CD4-positive, alpha-beta T cell (primary cell): ENCODE data around the gene APC2. TPM values are rescaled to one million over a fixed set of nuclear protein-coding genes. Genes with fewer than 3 reads are reported as not detected.

Experiments used
- ATAC-seq: fragments of 200-7000 bp; cut with Tn5 transposase; one replicate; pipeline ENCODE4 v1.10.0; 2022; ENCODE audit warnings: mild to moderate bottlenecking; ENCODE audit not compliant: poor library complexity
- CTCF ChIA-PET: fragments of 350-600 bp; sonication (Branson Sonifier 250); formaldehyde crosslinking; loops from one replicate; lab custom pipeline; 2021; ENCODE audit warnings: antibody characterized with exemption, inconsistent platforms; lab: Charles Lee
- POLR2A ChIA-PET: fragments of 350-600 bp; sonication (Branson Sonifier 250); formaldehyde crosslinking; loops from one replicate; lab custom pipeline; 2021; ENCODE audit warnings: antibody characterized with exemption, inconsistent platforms; lab: Charles Lee
- DNase-seq, 14 experiments: peaks; one replicate each; pipeline ENCODE4 v3.0.0-alpha.2; 2013 to 2020; ENCODE audit warnings: mixed read lengths in 2 of 14
- H3K27ac ChIP-seq, 2 donors: one replicate each; pipeline versions ENCODE4 v1.5.1 to v1.7.0; 2013; ENCODE audit warnings: low read length in 2 of 2, low read depth in 1 of 2, mild to moderate bottlenecking in 1 of 2
- H3K27me3 ChIP-seq, 2 experiments: 1 replicate in 1 of 2; 2 replicates in 1 of 2; pipeline versions ENCODE4 v1.6.1 to v1.7.0; 2013; ENCODE audit warnings: low read length in 2 of 2, control low read depth in 1 of 2, mild to moderate bottlenecking in 1 of 2, moderate library complexity in 1 of 2; ENCODE audit not compliant: insufficient read depth in 2 of 2, control insufficient read depth in 1 of 2
- H3K36me3 ChIP-seq: one replicate; pipeline ENCODE4 v1.6.1; 2013; ENCODE audit warnings: low read length, control low read depth; ENCODE audit not compliant: insufficient read depth
- H3K4me1 ChIP-seq: one replicate; pipeline ENCODE4 v1.6.1; 2013; ENCODE audit warnings: low read length, control low read depth; ENCODE audit not compliant: insufficient read depth
- H3K4me3 ChIP-seq: one replicate; pipeline ENCODE4 v1.5.1; 2013; ENCODE audit warnings: mild to moderate bottlenecking, low read length, moderate library complexity
- H3K9me3 ChIP-seq, 2 experiments: 1 replicate in 1 of 2; 2 replicates in 1 of 2; pipeline versions ENCODE4 v1.6.1 to v1.7.0; 2013; ENCODE audit warnings: low read length in 2 of 2, mild to moderate bottlenecking in 2 of 2, control low read depth in 1 of 2, moderate library complexity in 1 of 2; ENCODE audit not compliant: control insufficient read depth in 1 of 2, insufficient read depth in 1 of 2
- H3K27ac Mint-ChIP-seq: one replicate; pipeline ENCODE4 v1.8.0; 2020; ENCODE audit warnings: mixed read lengths
- H3K27me3 Mint-ChIP-seq: one replicate; pipeline ENCODE4 v1.8.0; 2021; ENCODE audit warnings: mixed read lengths
- H3K36me3 Mint-ChIP-seq: one replicate; pipeline ENCODE4 v1.8.0; 2021; ENCODE audit warnings: low read depth, mixed read lengths
- H3K4me1 Mint-ChIP-seq: one replicate; pipeline ENCODE4 v1.8.0; 2021; ENCODE audit warnings: low read depth, mixed read lengths
- H3K4me3 Mint-ChIP-seq: one replicate; pipeline ENCODE4 v1.8.0; 2020; ENCODE audit warnings: mild to moderate bottlenecking, mixed read lengths
- H3K9me3 Mint-ChIP-seq: one replicate; pipeline ENCODE4 v1.8.0; 2020; ENCODE audit warnings: mixed read lengths
- intact Hi-C, 2 experiments: fragments of 100-400 bp; cut with DNase I in 1 of 2; cut with micrococcal nuclease in 1 of 2; formaldehyde crosslinking; loops; one replicate each; pipeline versions ENCODE4 v1.15.1 to v1.9.0; 2023 to 2025; cut with DNase I, micrococcal nuclease
- total RNA-seq, 174 experiments: library from RNA in 2 of 174; stranded (reverse) in 2 of 174; gene quantifications; one replicate each; pipeline ENCODE4 v1.2.3 and lab custom pipeline; 2021 to 2026
- TF ChIP-seq, protein P1 (sequence below): fragments of 200-600 bp; IDR thresholded peaks from one replicate; pipeline ENCODE4 v1.8.0; 2022; ENCODE audit warnings: antibody characterized with exemption, mild to moderate bottlenecking

APC2 gene
- total RNA-seq, 2 experiments from 2014 or later = 0.20 to 0.30 TPM

GRCh38 chr19:1483131-1483978, 33.4 kb downstream of the APC2 start:
- no peak for ATAC-seq
- Mint-ChIP-seq H3K36me3 (peaks cover 6% of the 10 kb centered on the region), H3K4me1 (peaks cover 7% of the 10 kb centered on the region), H3K4me3 (no peak overlapping the region), H3K27me3 (no peaks in the 10 kb centered on the region), H3K9me3 (no peaks in the 10 kb centered on the region), H3K27ac (no peak overlapping the region)
- intact Hi-C loops = no loop called here
- Histone ChIP-seq H3K36me3 (no peaks in the 10 kb centered on the region), H3K4me1 (peaks cover 12% of the 10 kb centered on the region), H3K27ac (no peak overlapping the region), H3K9me3 (no peaks in the 10 kb centered on the region), H3K4me3 (no peak overlapping the region), H3K27me3 (no peaks in the 10 kb centered on the region)
- ChIA-PET CTCF (no interaction called here), POLR2A (no interaction called here)
- DNase-seq = no peak
- TF ChIP-seq, protein P1, sequence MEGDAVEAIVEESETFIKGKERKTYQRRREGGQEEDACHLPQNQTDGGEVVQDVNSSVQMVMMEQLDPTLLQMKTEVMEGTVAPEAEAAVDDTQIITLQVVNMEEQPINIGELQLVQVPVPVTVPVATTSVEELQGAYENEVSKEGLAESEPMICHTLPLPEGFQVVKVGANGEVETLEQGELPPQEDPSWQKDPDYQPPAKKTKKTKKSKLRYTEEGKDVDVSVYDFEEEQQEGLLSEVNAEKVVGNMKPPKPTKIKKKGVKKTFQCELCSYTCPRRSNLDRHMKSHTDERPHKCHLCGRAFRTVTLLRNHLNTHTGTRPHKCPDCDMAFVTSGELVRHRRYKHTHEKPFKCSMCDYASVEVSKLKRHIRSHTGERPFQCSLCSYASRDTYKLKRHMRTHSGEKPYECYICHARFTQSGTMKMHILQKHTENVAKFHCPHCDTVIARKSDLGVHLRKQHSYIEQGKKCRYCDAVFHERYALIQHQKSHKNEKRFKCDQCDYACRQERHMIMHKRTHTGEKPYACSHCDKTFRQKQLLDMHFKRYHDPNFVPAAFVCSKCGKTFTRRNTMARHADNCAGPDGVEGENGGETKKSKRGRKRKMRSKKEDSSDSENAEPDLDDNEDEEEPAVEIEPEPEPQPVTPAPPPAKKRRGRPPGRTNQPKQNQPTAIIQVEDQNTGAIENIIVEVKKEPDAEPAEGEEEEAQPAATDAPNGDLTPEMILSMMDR = no peak

GRCh38 chr19:1483979-1484428, 34.1 kb downstream of the APC2 start:
- H3K27ac ChIP-seq = no peak overlapping the region
- Mint-ChIP-seq H3K4me1 (peaks cover 4% of the 10 kb centered on the region), H3K36me3 (peaks cover 3% of the 10 kb centered on the region), H3K4me3 (no peak overlapping the region), H3K27ac (no peak overlapping the region), H3K9me3 (no peaks in the 10 kb centered on the region), H3K27me3 (no peaks in the 10 kb centered on the region)
- TF ChIP-seq, protein P1 = no peak
- no peaks in the 10 kb centered on the region for H3K36me3 ChIP-seq
- ChIA-PET CTCF (no interaction called here), POLR2A (no interaction called here)
- intact Hi-C loops = no loop called here
- ATAC-seq (no peak), DNase-seq (no peak)
- H3K4me1 ChIP-seq = peaks cover 6% of the 10 kb centered on the region
- no peaks in the 10 kb centered on the region for H3K27me3 ChIP-seq
- H3K4me3 ChIP-seq = no peak overlapping the region
- no peaks in the 10 kb centered on the region for H3K9me3 ChIP-seq

- DNase-seq (no peak), ATAC-seq (no peak)
- Histone ChIP-seq H3K4me1 (peaks cover 23% of the 10 kb centered on the region), H3K4me3 (no peak overlapping the region), H3K27me3 (no peaks in the 10 kb centered on the region), H3K9me3 (no peaks in the 10 kb centered on the region), H3K27ac (no peak overlapping the region), H3K36me3 (no peaks in the 10 kb centered on the region)
- H3K4me1 Mint-ChIP-seq = peaks cover 12% of the 10 kb centered on the region
- peaks cover 4% of the 10 kb centered on the region for H3K36me3 Mint-ChIP-seq
- intact Hi-C loops = no loop called here
- ChIA-PET POLR2A (no interaction called here), CTCF (no interaction called here)
- no peaks in the 10 kb centered on the region for H3K9me3 Mint-ChIP-seq
- H3K27me3 Mint-ChIP-seq = no peaks in the 10 kb centered on the region
- no peak overlapping the region for H3K27ac Mint-ChIP-seq
- no peak overlapping the region for H3K4me3 Mint-ChIP-seq
- TF ChIP-seq, protein P1 = no peak
Observed at GRCh38 chr19:1486720-1487575, 37.0 kb downstream of the APC2 start.
